HTERT RPE-1 (cell line): ENCODE measurements around the gene TYRO3.

Experiments
- in situ Hi-C: fragments of 300-500 bp; cut with MboI; formaldehyde crosslinking; loops from 4 replicates; pipeline ENCODE4 v1.14.3; 2020; ENCODE audit warnings: low sequenced_read_pairs

TYRO3 gene

GRCh38 chr15:41603411-41603935, 44.5 kb downstream of the TYRO3 start:
- in situ Hi-C loops = no loop called here

- in situ Hi-C loops = no loop called here
These were observed 45.2 kb downstream of the TYRO3 start for GRCh38 chr15:41603941-41604911.

- in situ Hi-C loops = no loop called here
These were observed 46.6 kb downstream of the TYRO3 start for GRCh38 chr15:41605566-41605965.

GRCh38 chr15:41606997-41607396, 48.0 kb downstream of the TYRO3 start:
- in situ Hi-C loops = no loop called here

GRCh38 chr15:41609123-41609522, 50.1 kb downstream of the TYRO3 start:
- in situ Hi-C loops = no loop called here

- in situ Hi-C loops = no loop called here
These were observed 51.0 kb downstream of the TYRO3 start for GRCh38 chr15:41610048-41610447.

GRCh38 chr15:41620536-41621199, 61.7 kb downstream of the TYRO3 start:
- in situ Hi-C loops = no loop called here

GRCh38 chr15:41621200-41622193, 62.5 kb downstream of the TYRO3 start:
- in situ Hi-C loops = no loop called here

- in situ Hi-C loops = no loop called here
These were observed 63.9 kb downstream of the TYRO3 start for GRCh38 chr15:41622901-41623300.

- in situ Hi-C loops = no loop called here
These were observed 68.2 kb downstream of the TYRO3 start for GRCh38 chr15:41627203-41627602.

GRCh38 chr15:41629463-41629862, 70.5 kb downstream of the TYRO3 start:
- in situ Hi-C loops = no loop called here

- in situ Hi-C loops = no loop called here
These were observed 70.9 kb downstream of the TYRO3 start for GRCh38 chr15:41629883-41630282.

- in situ Hi-C loops = no loop called here
These were observed 71.7 kb downstream of the TYRO3 start for GRCh38 chr15:41630616-41631217.

- in situ Hi-C loops = no loop called here
These were observed 73.0 kb downstream of the TYRO3 start for GRCh38 chr15:41631880-41632470.
